Measurements from ENCODE around the gene IL1RAP. TPM values are rescaled to one million over a fixed set of nuclear protein-coding genes. Genes with fewer than 3 reads are reported as not detected.

Gene IL1RAP
- total and polyA plus RNA-seq, 2 experiments from 2014 or later, result 17.5 to 32.3 TPM

DNA sequence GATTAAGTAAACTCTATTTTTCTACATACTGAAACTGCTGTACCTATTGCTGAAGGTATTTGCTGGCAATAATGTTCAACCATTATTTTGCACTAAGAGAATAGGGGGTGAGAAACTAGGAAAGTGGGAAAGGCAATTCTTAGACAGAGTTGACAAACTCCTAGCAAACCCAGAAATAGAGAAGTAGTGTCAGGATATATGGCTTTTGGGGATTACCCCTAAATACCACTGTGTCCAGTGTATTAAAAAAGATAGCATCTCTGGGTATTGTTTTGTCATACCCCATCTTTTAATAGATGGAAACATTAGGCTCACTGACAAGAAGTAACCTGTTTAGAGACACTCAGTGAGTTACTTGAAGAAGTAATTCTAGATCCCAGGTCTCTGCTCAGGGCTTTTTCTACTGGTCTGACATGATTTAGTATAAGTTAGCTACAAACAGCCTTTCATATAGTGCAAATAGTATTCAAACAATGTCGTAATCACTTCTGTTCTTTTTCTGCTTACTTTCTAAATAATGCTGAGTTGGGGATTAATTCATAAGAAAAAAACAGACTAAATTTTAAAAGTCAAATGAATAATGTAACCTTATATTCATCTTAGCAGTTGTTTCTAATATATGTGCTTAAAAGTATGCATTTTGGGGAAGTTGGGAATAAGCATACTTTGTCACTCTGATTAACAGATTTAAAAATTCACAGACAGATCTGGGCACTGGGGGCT is 107.2 kb downstream of the IL1RAP start:
- TF ChIP-seq EZH2phosphoT487 (IDR thresholded peaks at IDR 0.05; ENCODE audit: insufficient read depth, low read depth), result no peak
- TF ChIP-seq EZH2 (IDR thresholded peaks at IDR 0.05; ENCODE audit: insufficient read depth, poor library complexity, severe bottlenecking), result no peak
- Histone ChIP-seq H3K36me3 (ENCODE audit: low read depth) (peaks cover 23% of the 10 kb centered on the region), H4K20me1 (ENCODE audit: insufficient read depth) (no peaks in the 10 kb centered on the region), H3K4me3 (no peak overlapping the region), H3K27ac (no peak overlapping the region), H3F3A (ENCODE audit: insufficient read depth) (no peaks in the 10 kb centered on the region), H3K9me2 (ENCODE audit: insufficient read depth) (no peaks in the 10 kb centered on the region), H2AFZ (no peak overlapping the region), H3K9ac (no peak overlapping the region), H3K27me3 (replicated peaks; ENCODE audit: insufficient read depth) (no peaks in the 10 kb centered on the region), H3K9me3 (ENCODE audit: low read depth) (no peaks in the 10 kb centered on the region), H3K4me1 (ENCODE audit: insufficient read depth) (peaks cover 5% of the 10 kb centered on the region), H3K4me2 (ENCODE audit: unreplicated experiment) (no peak overlapping the region), H3K79me2 (ENCODE audit: insufficient read depth) (no peaks in the 10 kb centered on the region)
- DNase-seq, result no peak
- in situ Hi-C loops (cut with MboI), result no loop called here
- WGBS, 2 experiments (ENCODE audit: low coverage in 1 of 2, low lambda C conversion rate in 2 of 2, missing lambda C conversion rate in 2 of 2), result 91 to 96% methylated on average over 1 of the region's 1 CpG

DNA sequence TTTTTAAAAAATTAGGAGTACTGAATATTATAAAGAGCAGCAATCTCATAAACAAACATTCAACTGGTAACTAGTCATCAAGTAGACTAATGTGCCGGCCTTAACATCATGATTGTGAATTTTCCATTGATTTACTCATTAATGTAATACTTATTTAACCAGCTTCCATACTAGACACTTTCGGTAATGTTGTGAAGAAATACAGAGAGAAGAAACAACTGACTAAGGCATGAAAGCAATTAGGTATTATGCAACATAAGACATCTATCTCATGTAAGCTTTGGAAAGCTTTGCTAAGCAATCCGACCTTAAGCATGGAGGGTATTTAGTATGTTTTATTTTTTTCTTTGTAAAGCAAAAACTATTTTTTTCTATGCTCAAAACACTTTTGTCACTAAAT is 108.0 kb downstream of the IL1RAP start:
- Histone ChIP-seq H3K27me3 (replicated peaks; ENCODE audit: insufficient read depth) (no peaks in the 10 kb centered on the region), H3K9ac (no peak overlapping the region), H3K9me2 (ENCODE audit: insufficient read depth) (no peaks in the 10 kb centered on the region), H4K20me1 (ENCODE audit: insufficient read depth) (no peaks in the 10 kb centered on the region), H3F3A (ENCODE audit: insufficient read depth) (no peaks in the 10 kb centered on the region), H3K4me3 (no peak overlapping the region), H2AFZ (no peak overlapping the region), H3K4me2 (ENCODE audit: unreplicated experiment) (no peak overlapping the region), H3K4me1 (ENCODE audit: insufficient read depth) (peaks cover 5% of the 10 kb centered on the region), H3K27ac (no peak overlapping the region), H3K79me2 (ENCODE audit: insufficient read depth) (no peaks in the 10 kb centered on the region), H3K9me3 (ENCODE audit: low read depth) (no peaks in the 10 kb centered on the region), H3K36me3 (ENCODE audit: low read depth) (peaks cover 23% of the 10 kb centered on the region)
- TF ChIP-seq EZH2 (IDR thresholded peaks at IDR 0.05; ENCODE audit: insufficient read depth, poor library complexity, severe bottlenecking) (no peak), EZH2phosphoT487 (IDR thresholded peaks at IDR 0.05; ENCODE audit: insufficient read depth, low read depth) (no peak)
- DNase-seq, result peak; percentile 53
- 43 to 44% methylated on average over 3 of the region's 3 CpGs for WGBS, 2 experiments (ENCODE audit: low coverage in 1 of 2, low lambda C conversion rate in 2 of 2, missing lambda C conversion rate in 2 of 2)
- in situ Hi-C loops (cut with MboI), result no loop called here

GRCh38 chr3:190624282-190624681 is 110.4 kb downstream of the IL1RAP start:
- Histone ChIP-seq H3K9ac (no peak overlapping the region), H3K79me2 (ENCODE audit: insufficient read depth) (no peaks in the 10 kb centered on the region), H3K9me2 (ENCODE audit: insufficient read depth) (no peaks in the 10 kb centered on the region), H2AFZ (no peak overlapping the region), H3K27me3 (replicated peaks; ENCODE audit: insufficient read depth) (no peaks in the 10 kb centered on the region), H3K27ac (no peak overlapping the region), H3K4me3 (no peak overlapping the region), H3K36me3 (ENCODE audit: low read depth) (peaks cover 25% of the 10 kb centered on the region), H3K9me3 (ENCODE audit: low read depth) (no peaks in the 10 kb centered on the region), H3K4me2 (ENCODE audit: unreplicated experiment) (no peak overlapping the region), H4K20me1 (ENCODE audit: insufficient read depth) (no peaks in the 10 kb centered on the region), H3F3A (ENCODE audit: insufficient read depth) (no peaks in the 10 kb centered on the region), H3K4me1 (ENCODE audit: insufficient read depth) (no peaks in the 10 kb centered on the region)
- TF ChIP-seq EZH2 (IDR thresholded peaks at IDR 0.05; ENCODE audit: insufficient read depth, poor library complexity, severe bottlenecking) (no peak), EZH2phosphoT487 (IDR thresholded peaks at IDR 0.05; ENCODE audit: insufficient read depth, low read depth) (no peak)
- WGBS, 2 experiments (ENCODE audit: low coverage in 1 of 2, low lambda C conversion rate in 2 of 2, missing lambda C conversion rate in 2 of 2), result 48 to 54% methylated on average over 5 of the region's 5 CpGs
- in situ Hi-C loops (cut with MboI), result no loop called here
- no peak for DNase-seq

DNA sequence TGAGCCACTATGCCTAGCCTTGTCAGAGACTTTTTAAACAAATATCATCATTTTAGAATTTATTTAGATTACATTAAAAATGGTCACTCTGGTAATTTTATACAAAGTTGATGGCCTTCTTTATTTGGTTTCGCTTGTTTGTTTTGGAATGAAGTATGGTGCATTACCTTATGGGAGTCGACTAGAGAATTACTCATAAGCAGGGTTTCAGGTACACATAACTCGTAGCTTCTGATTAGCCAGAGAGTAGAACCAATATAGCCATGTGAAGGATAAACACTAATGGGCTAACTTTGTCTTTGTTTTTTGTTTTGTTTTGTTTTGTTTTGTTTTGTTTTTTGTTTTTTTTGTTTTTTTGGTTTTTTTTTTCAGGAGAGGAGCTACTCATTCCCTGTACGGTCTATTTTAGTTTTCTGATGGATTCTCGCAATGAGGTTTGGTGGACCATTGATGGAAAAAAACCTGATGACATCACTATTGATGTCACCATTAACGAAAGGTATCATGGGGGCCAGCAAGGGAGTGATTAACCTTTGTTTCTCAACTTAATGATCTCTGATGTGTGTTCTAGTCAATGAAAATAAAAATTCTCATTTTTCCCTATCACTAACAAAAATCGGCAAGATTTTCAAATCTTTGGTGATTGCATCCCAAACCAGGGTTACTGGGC is 113.2 kb downstream of the IL1RAP start:
- Histone ChIP-seq H3K79me2 (ENCODE audit: insufficient read depth) (no peaks in the 10 kb centered on the region), H3K9me2 (ENCODE audit: insufficient read depth) (no peaks in the 10 kb centered on the region), H4K20me1 (ENCODE audit: insufficient read depth) (no peaks in the 10 kb centered on the region), H3K36me3 (ENCODE audit: low read depth) (peaks cover 35% of the 10 kb centered on the region), H3K4me3 (no peak overlapping the region), H2AFZ (no peak overlapping the region), H3K9me3 (ENCODE audit: low read depth) (no peaks in the 10 kb centered on the region), H3K27ac (no peak overlapping the region), H3K9ac (no peak overlapping the region), H3K4me1 (ENCODE audit: insufficient read depth) (no peaks in the 10 kb centered on the region), H3K4me2 (ENCODE audit: unreplicated experiment) (no peak overlapping the region), H3F3A (ENCODE audit: insufficient read depth) (no peaks in the 10 kb centered on the region), H3K27me3 (replicated peaks; ENCODE audit: insufficient read depth) (no peaks in the 10 kb centered on the region)
- TF ChIP-seq EZH2 (IDR thresholded peaks at IDR 0.05; ENCODE audit: insufficient read depth, poor library complexity, severe bottlenecking), result no peak
- TF ChIP-seq EZH2phosphoT487 (IDR thresholded peaks at IDR 0.05; ENCODE audit: insufficient read depth, low read depth), result no peak
- in situ Hi-C loops (cut with MboI), result no loop called here
- no peak for DNase-seq
- 82% methylated on average over 7 of the region's 7 CpGs for WGBS, 2 experiments (ENCODE audit: low coverage in 1 of 2, low lambda C conversion rate in 2 of 2, missing lambda C conversion rate in 2 of 2)

All from GM23248 (cell line).